GM23338 (cell line): ENCODE results near the gene CPLX1. TPM values are rescaled to one million over a fixed set of nuclear protein-coding genes. Genes with fewer than 3 reads are reported as not detected.

Source experiments
- CREB1 ChIP-seq: fragments of 250-450 bp; sonication (Bioruptor Pico); IDR thresholded peaks from 2 replicates; pipeline ENCODE4 v1.5.0; 2020; ENCODE audit warnings: low read depth, mild to moderate bottlenecking, moderate library complexity
- CTCF ChIP-seq, 2 experiments: fragments of 200-600 bp in 1 of 2; sonication (generic) in 1 of 2; conservative IDR thresholded peaks; 2 replicates each; pipeline versions ENCODE4 v1.5.1 to v1.6.1; 2016 to 2017; ENCODE audit warnings: antibody characterized with exemption in 2 of 2, low read depth in 2 of 2, mild to moderate bottlenecking in 2 of 2, moderate library complexity in 1 of 2
- ETS1 ChIP-seq: IDR thresholded peaks from 2 replicates; pipeline ENCODE4 v1.6.1; 2016; ENCODE audit warnings: antibody characterized with exemption
- EZH2phosphoT487 ChIP-seq: fragments of 200-600 bp; sonication (generic); IDR thresholded peaks from one replicate; pipeline ENCODE4 v1.8.1; 2018; ENCODE audit warnings: antibody characterized with exemption; ENCODE audit not compliant: unreplicated experiment
- REST ChIP-seq: IDR thresholded peaks from one replicate; pipeline ENCODE4 v1.6.1; 2018; ENCODE audit warnings: antibody characterized with exemption; ENCODE audit not compliant: unreplicated experiment
- STAT1 ChIP-seq: IDR thresholded peaks from one replicate; pipeline ENCODE4 v1.6.1; 2016; ENCODE audit warnings: antibody characterized with exemption; ENCODE audit not compliant: unreplicated experiment
- ZNF331 ChIP-seq: fragments of 250-450 bp; sonication (Bioruptor Pico); IDR thresholded peaks from 2 replicates; pipeline ENCODE4 v1.5.0; 2020; ENCODE audit warnings: low read depth, mild to moderate bottlenecking, moderate library complexity
- ZNF462 ChIP-seq: fragments of 250-450 bp; sonication (Bioruptor Pico); IDR thresholded peaks from 2 replicates; pipeline ENCODE4 v1.5.0; 2020; ENCODE audit warnings: mild to moderate bottlenecking, moderate library complexity
- polyA plus RNA-seq: library from polyadenylated mRNA; unstranded; fragments of >200 nt; fragmentation: Nextera tagmentation; extraction: Ambion mirVana; gene quantifications from 2 replicates; pipeline ENCODE4 v1.2.1, GENCODE V29; 2016
- total RNA-seq: library from RNA; depleted of rRNA; stranded (reverse); fragments of >200 nt; shearing (Covaris generic); gene quantifications from 2 replicates; pipeline ENCODE4 v1.2.3, GENCODE V29; 2014

The CPLX1 gene
- total and polyA plus RNA-seq, 2 experiments from 2014 or later = 0.86 to 0.97 TPM

GRCh38 chr4:874056-874455, 48.1 kb upstream of the CPLX1 start (continued):
- TF ChIP-seq ZNF462 (CRISPR knock-in tag) = no peak
- no peak for TF ChIP-seq STAT1
- TF ChIP-seq ETS1 = no peak
- TF ChIP-seq EZH2phosphoT487 = no peak
- no peak for TF ChIP-seq REST
- TF ChIP-seq ZNF331 (CRISPR knock-in tag) = no peak
- no peak for TF ChIP-seq CTCF (conservative IDR thresholded peaks at IDR 0.05; ENCODE audit: low read depth in 2 of 2)
- TF ChIP-seq CREB1 (CRISPR knock-in tag) = no peak
